B cell (primary cell): ENCODE results near the gene NPHS1. TPM values are rescaled to one million over a fixed set of nuclear protein-coding genes. Genes with fewer than 3 reads are reported as not detected.

Experiments
- ATAC-seq: fragments of 200-7000 bp; cut with Tn5 transposase; one replicate; pipeline ENCODE4 v1.10.0; 2021; ENCODE audit warnings: low read depth, mild to moderate bottlenecking, moderate number of reproducible peaks, moderate library complexity
- CTCF ChIA-PET: fragments of 350-600 bp; sonication (Branson Sonifier 250); formaldehyde crosslinking; loops from one replicate; lab custom pipeline; 2021; ENCODE audit warnings: antibody characterized with exemption, inconsistent platforms; lab: Charles Lee
- POLR2A ChIA-PET: fragments of 350-600 bp; sonication (Branson Sonifier 250); formaldehyde crosslinking; loops from one replicate; lab custom pipeline; 2021; ENCODE audit warnings: antibody characterized with exemption; lab: Charles Lee
- DNase-seq: peaks from one replicate; pipeline ENCODE4 v3.0.0; 2013
- H2AFZ ChIP-seq: 2 replicates; pipeline ENCODE4 v1.6.1; 2012; ENCODE audit warnings: mild to moderate bottlenecking, low read depth, low read length; ENCODE audit not compliant: insufficient read depth, poor library complexity, severe bottlenecking
- H3K27ac ChIP-seq, 2 donors: 1 replicate in 1 of 2; 2 replicates in 1 of 2; pipeline ENCODE4 v1.5.1; 2012 to 2013; ENCODE audit warnings: low read length in 2 of 2, mild to moderate bottlenecking in 2 of 2, moderate library complexity in 1 of 2
- H3K27me3 ChIP-seq, 4 experiments: fragments of 200-600 bp in 1 of 4; sonication (generic) in 1 of 4; replicated peaks in 1 of 4; 1 replicate in 2 of 4; 2 replicates in 2 of 4; pipeline versions ENCODE4 v1.6.1 to v1.7.0; 2013 to 2016; ENCODE audit warnings: low read length in 3 of 4, mild to moderate bottlenecking in 2 of 4, mixed read lengths in 1 of 4, moderate library complexity in 1 of 4; ENCODE audit not compliant: insufficient read depth in 4 of 4, control insufficient read depth in 3 of 4; ENCODE audit errors: control extremely low read depth in 1 of 4
- H3K36me3 ChIP-seq, 2 experiments: replicated peaks in 1 of 2; 1 replicate in 1 of 2; 2 replicates in 1 of 2; pipeline versions ENCODE4 v1.6.1 to v1.7.1; 2013; ENCODE audit warnings: low read length in 1 of 2; ENCODE audit not compliant: insufficient read depth in 2 of 2, control insufficient read depth in 1 of 2; ENCODE audit errors: control extremely low read depth in 1 of 2, extremely low read depth in 1 of 2
- H3K4me1 ChIP-seq, 2 donors: fragments of 200-600 bp in 1 of 2; sonication (generic) in 1 of 2; 1 replicate in 1 of 2; 2 replicates in 1 of 2; pipeline versions ENCODE4 v1.5.1 to v1.6.1; 2013 to 2017; ENCODE audit warnings: low read length in 2 of 2; ENCODE audit not compliant: control insufficient read depth in 2 of 2, insufficient read depth in 2 of 2
- H3K4me2 ChIP-seq: replicated peaks from 2 replicates; pipeline ENCODE3; 2012; ENCODE audit warnings: mild to moderate bottlenecking, low read depth, low read length; ENCODE audit not compliant: poor library complexity, severe bottlenecking
- H3K4me3 ChIP-seq, 5 experiments: fragments of 200-600 bp in 1 of 5; sonication (generic) in 1 of 5; 1 replicate in 3 of 5; 2 replicates in 2 of 5; pipeline versions ENCODE4 v1.5.1 to v1.7.0; 2011 to 2016; ENCODE audit warnings: low read length in 4 of 5, mild to moderate bottlenecking in 4 of 5, low read depth in 2 of 5, control low read depth in 1 of 5, moderate library complexity in 1 of 5; ENCODE audit not compliant: insufficient read depth in 1 of 5; ENCODE audit errors: control extremely low read depth in 1 of 5, extremely low read depth in 1 of 5
- H3K79me2 ChIP-seq: fragments of 200-600 bp; sonication (generic); one replicate; pipeline ENCODE4 v1.6.0; 2016; ENCODE audit warnings: low read length; ENCODE audit not compliant: control insufficient read depth, insufficient read depth
- H3K9ac ChIP-seq: fragments of 200-600 bp; sonication (generic); 2 replicates; pipeline ENCODE4 v1.6.1; 2017; ENCODE audit warnings: mild to moderate bottlenecking, low read length, moderate library complexity
- H3K9me3 ChIP-seq, 3 donors: one replicate each; pipeline versions ENCODE4 v1.6.1 to v1.7.1; 2013; ENCODE audit warnings: low read length in 2 of 3; ENCODE audit not compliant: control insufficient read depth in 2 of 3, insufficient read depth in 1 of 3; ENCODE audit errors: control extremely low read depth in 1 of 3
- H4K20me1 ChIP-seq: 2 replicates; pipeline ENCODE4 v1.6.0; 2012; ENCODE audit warnings: mild to moderate bottlenecking, low read length; ENCODE audit not compliant: insufficient read depth, control insufficient read depth, poor library complexity, severe bottlenecking
- H3K27ac Mint-ChIP-seq: one replicate; pipeline ENCODE4 v1.8.0; 2021; ENCODE audit warnings: mixed read lengths
- H3K27me3 Mint-ChIP-seq: one replicate; pipeline ENCODE4 v1.8.0; 2021; ENCODE audit warnings: mixed read lengths
- H3K4me1 Mint-ChIP-seq: one replicate; pipeline ENCODE4 v1.8.0; 2021; ENCODE audit warnings: mixed read lengths
- H3K4me3 Mint-ChIP-seq: one replicate; pipeline ENCODE4 v1.8.0; 2021; ENCODE audit warnings: mixed read lengths
- H3K9me3 Mint-ChIP-seq: one replicate; pipeline ENCODE4 v1.8.0; 2022; ENCODE audit warnings: mixed read lengths; ENCODE audit not compliant: insufficient read depth
- EZH2 ChIP-seq: IDR thresholded peaks from 2 replicates; pipeline ENCODE4 v1.6.1; 2012; ENCODE audit warnings: borderline replicate concordance, low read depth, mild to moderate bottlenecking, moderate library complexity, low read length; ENCODE audit not compliant: insufficient read depth, poor library complexity, severe bottlenecking
- WGBS: methylation state at CpG from one replicate; pipeline ENCODE4 v1.1.5; 2013; ENCODE audit warnings: missing lambda C conversion rate; ENCODE audit not compliant: insufficient coverage; 5-methylcytosine and 5-hydroxymethylcytosine counted together
- intact Hi-C: fragments of 100-400 bp; cut with micrococcal nuclease; formaldehyde crosslinking; loops from one replicate; pipeline ENCODE4 v1.10.0; 2022
- polyA plus RNA-seq: library from polyadenylated mRNA; depleted of rRNA; stranded (reverse); fragments of >200 nt; gene quantifications from 2 replicates; pipeline ENCODE4 v1.2.3, GENCODE V29; 2012
- total RNA-seq, 2 donors: library from RNA; stranded (reverse); fragments of 120-200 nt in 1 of 2; gene quantifications; 1 replicate in 1 of 2; 2 replicates in 1 of 2; pipeline versions ENCODE4 v1.2.3 to v1.2.4, GENCODE V29; 2013 to 2022
- TF ChIP-seq, protein P1 (sequence below): fragments of 200-600 bp; IDR thresholded peaks from one replicate; pipeline ENCODE4 v1.8.0; 2022; ENCODE audit warnings: antibody characterized with exemption, mild to moderate bottlenecking

NPHS1 gene
- total and polyA plus RNA-seq, 2 donors (not counting 1 experiment from before 2014, with no cell fraction given), result not detected

DNA sequence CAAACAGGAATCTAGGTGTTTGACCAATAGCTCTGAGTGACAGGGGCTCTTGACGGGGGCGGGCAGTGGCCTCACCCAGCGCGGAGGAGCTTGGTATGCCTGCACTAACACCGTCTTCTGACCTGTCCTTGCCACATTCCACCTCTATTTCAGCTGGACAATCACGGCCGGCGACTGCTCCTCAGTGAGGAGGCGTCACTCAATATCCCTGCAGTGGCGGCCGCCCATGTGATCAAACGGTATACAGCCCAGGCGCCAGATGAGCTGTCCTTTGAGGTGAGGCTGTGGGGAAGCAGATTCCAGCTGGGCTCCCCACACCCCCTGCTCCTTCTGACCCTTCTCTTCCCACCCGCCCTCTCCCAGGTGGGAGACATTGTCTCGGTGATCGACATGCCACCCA is 72.2 kb downstream of the NPHS1 start:
- Histone ChIP-seq H3K4me3 (no peak overlapping the region), H3K36me3 (peaks cover 0 to 5% of the 10 kb centered on the region in 2 experiments), H2AFZ (no peak overlapping the region), H3K9me3 (no peaks in the 10 kb centered on the region), H3K4me2 (no peak overlapping the region), H3K27me3 (no peaks in the 10 kb centered on the region), H3K27ac (no peak overlapping the region), H4K20me1 (no peaks in the 10 kb centered on the region), H3K9ac (no peak overlapping the region), H3K4me1 (peaks cover 6 to 10% of the 10 kb centered on the region in 2 donors), H3K79me2 (peaks cover 4% of the 10 kb centered on the region)
- H3K9me3 Mint-ChIP-seq, result no peaks in the 10 kb centered on the region
- no peaks in the 10 kb centered on the region for H3K27me3 Mint-ChIP-seq
- H3K4me3 Mint-ChIP-seq, result no peak overlapping the region
- no peak overlapping the region for H3K27ac Mint-ChIP-seq
- no peak for TF ChIP-seq EZH2
- TF ChIP-seq, protein P1, sequence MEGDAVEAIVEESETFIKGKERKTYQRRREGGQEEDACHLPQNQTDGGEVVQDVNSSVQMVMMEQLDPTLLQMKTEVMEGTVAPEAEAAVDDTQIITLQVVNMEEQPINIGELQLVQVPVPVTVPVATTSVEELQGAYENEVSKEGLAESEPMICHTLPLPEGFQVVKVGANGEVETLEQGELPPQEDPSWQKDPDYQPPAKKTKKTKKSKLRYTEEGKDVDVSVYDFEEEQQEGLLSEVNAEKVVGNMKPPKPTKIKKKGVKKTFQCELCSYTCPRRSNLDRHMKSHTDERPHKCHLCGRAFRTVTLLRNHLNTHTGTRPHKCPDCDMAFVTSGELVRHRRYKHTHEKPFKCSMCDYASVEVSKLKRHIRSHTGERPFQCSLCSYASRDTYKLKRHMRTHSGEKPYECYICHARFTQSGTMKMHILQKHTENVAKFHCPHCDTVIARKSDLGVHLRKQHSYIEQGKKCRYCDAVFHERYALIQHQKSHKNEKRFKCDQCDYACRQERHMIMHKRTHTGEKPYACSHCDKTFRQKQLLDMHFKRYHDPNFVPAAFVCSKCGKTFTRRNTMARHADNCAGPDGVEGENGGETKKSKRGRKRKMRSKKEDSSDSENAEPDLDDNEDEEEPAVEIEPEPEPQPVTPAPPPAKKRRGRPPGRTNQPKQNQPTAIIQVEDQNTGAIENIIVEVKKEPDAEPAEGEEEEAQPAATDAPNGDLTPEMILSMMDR, result no peak
- peaks cover 4% of the 10 kb centered on the region for H3K4me1 Mint-ChIP-seq
- intact Hi-C loops, result no loop called here
- ATAC-seq (no peak), DNase-seq (no peak)
- WGBS, result 100% methylated on average over 11 of the region's 16 CpGs
- POLR2A ChIA-PET, result no interaction called here
- CTCF ChIA-PET, result no interaction called here

- Histone ChIP-seq H3K9me3 (no peaks in the 10 kb centered on the region), H3K79me2 (peaks cover 4% of the 10 kb centered on the region), H3K27ac (no peak overlapping the region), H3K4me1 (peaks cover 10 to 16% of the 10 kb centered on the region in 2 donors), H3K27me3 (no peaks in the 10 kb centered on the region), H3K4me3 (no peak overlapping the region), H3K36me3 (peaks cover 0 to 5% of the 10 kb centered on the region in 2 experiments), H2AFZ (no peak overlapping the region), H3K9ac (no peak overlapping the region), H3K4me2 (no peak overlapping the region), H4K20me1 (no peaks in the 10 kb centered on the region)
- POLR2A ChIA-PET, result no interaction called here
- no peak for ATAC-seq
- H3K27ac Mint-ChIP-seq, result no peak overlapping the region
- peaks cover 10% of the 10 kb centered on the region for H3K4me1 Mint-ChIP-seq
- no peak for DNase-seq
- no peak overlapping the region for H3K4me3 Mint-ChIP-seq
- WGBS, result 99% methylated on average over 8 of the region's 8 CpGs
- intact Hi-C loops, result no loop called here
- no peaks in the 10 kb centered on the region for H3K27me3 Mint-ChIP-seq
- no peaks in the 10 kb centered on the region for H3K9me3 Mint-ChIP-seq
- CTCF ChIA-PET, result no interaction called here
- TF ChIP-seq, protein P1, result no peak
- no peak for TF ChIP-seq EZH2
Observed at GRCh38 chr19:35779033-35779432, 73.3 kb downstream of the NPHS1 start.
